Keratinocyte (primary cell): ENCODE measurements around the gene LY86.

Experiments used
- CTCF ChIP-seq, 3 experiments: IDR thresholded peaks in 1 of 3; conservative IDR thresholded peaks in 1 of 3; optimal IDR thresholded peaks in 1 of 3; 2 replicates in 2 of 3; 3 replicates in 1 of 3; pipeline versions ENCODE3 to v1.5.1; 2011; ENCODE audit warnings: low read length in 3 of 3, mild to moderate bottlenecking in 3 of 3, moderate library complexity in 2 of 3, control low read depth in 1 of 3, inconsistent platforms in 1 of 3; ENCODE audit not compliant: insufficient read depth in 2 of 3; ENCODE audit errors: extremely low read depth in 1 of 3
- EZH2 ChIP-seq: IDR thresholded peaks from one replicate; pipeline ENCODE4 v1.6.1; 2012; ENCODE audit warnings: inconsistent platforms, mild to moderate bottlenecking, low read length, moderate library complexity

DNA sequence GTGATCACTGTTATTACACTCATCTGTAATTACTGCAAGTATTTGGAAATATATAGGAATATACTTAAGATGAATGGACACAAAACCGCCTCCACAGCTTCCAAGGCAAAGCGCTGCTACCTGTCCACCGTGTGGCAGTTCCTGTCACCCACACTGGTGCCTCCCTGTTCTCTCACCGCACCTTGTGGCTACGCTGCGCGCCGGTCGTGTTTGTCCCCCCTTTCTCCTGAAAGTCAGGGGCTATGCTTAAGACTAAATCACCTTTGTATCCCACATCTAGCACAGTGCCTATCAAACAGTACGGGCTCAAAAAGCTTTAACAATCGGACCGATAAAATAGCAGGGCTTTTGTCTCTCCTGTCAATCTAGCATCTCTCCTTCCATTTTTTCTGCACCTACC lies 23.0 kb downstream of the LY86 start:
- TF ChIP-seq CTCF (optimal IDR thresholded peaks at IDR 0.05 in 1 of 3, IDR thresholded peaks at IDR 0.05 in 1 of 3, conservative IDR thresholded peaks at IDR 0.05 in 1 of 3; ENCODE audit: extremely low read depth in 1 of 3, insufficient read depth in 2 of 3, low read length in 3 of 3) = no peak
- TF ChIP-seq EZH2 = no peak
